Measurements from ENCODE around the gene HOXD11.

- TF ChIP-seq YY1 (IDR thresholded peaks at IDR 0.05; ENCODE audit: low read depth) (no peak), EP300 (IDR thresholded peaks at IDR 0.05; ENCODE audit: borderline replicate concordance) (no peak), RAD21 (IDR thresholded peaks at IDR 0.05; ENCODE audit: low read depth) (no peak), MAX (IDR thresholded peaks at IDR 0.05) (no peak)
Measured at GRCh38 chr2:176112375-176113302, 5.6 kb downstream of the HOXD11 start.

All from Ishikawa (cell line).